ENCODE results near the gene GGT1. TPM values are rescaled to one million over a fixed set of nuclear protein-coding genes. Genes with fewer than 3 reads are reported as not detected.
"Not testable (repeated sequence)": the region's sequence is repeated elsewhere in the genome, so short reads cannot be mapped to it uniquely, and the experiment has no call there.

The GGT1 gene
- total and polyA plus RNA-seq, 2 of the 8 experiments (the other 6 are each of a cell fraction or from before 2014, with no cell fraction given): 14.4 to 29.2 TPM

GRCh38 chr22:24644409-24644808 is 41.4 kb downstream of the GGT1 start:
- H3K23me2 ChIP-seq (ENCODE audit: low read depth, low read length); H3K79me1 ChIP-seq (ENCODE audit: low read depth, low read length); H4K91ac ChIP-seq (replicated peaks; ENCODE audit: insufficient read length, low read length); H2BK120ac ChIP-seq (replicated peaks; ENCODE audit: low read depth, low read length); H2BK5ac ChIP-seq (ENCODE audit: low read depth, low read length); H3K27me3 ChIP-seq (replicated peaks in 1 of 4; ENCODE audit: control insufficient read depth in 3 of 4, extremely low read depth in 1 of 4, insufficient read depth in 3 of 4, low read length in 3 of 4); H3K56ac ChIP-seq (replicated peaks; ENCODE audit: insufficient read length, low read depth, low read length); H3K36me3 ChIP-seq (ENCODE audit: control insufficient read depth in 2 of 4, insufficient read depth in 4 of 4, low read length in 3 of 4); H2BK12ac ChIP-seq (ENCODE audit: low read depth, low read length); H2AK5ac ChIP-seq (ENCODE audit: low read depth, low read length); H3K18ac ChIP-seq (ENCODE audit: extremely low read depth, low read length); DNase-seq (ENCODE audit: low read depth in 1 of 2, low spot score in 2 of 2); H3K23ac ChIP-seq (ENCODE audit: insufficient read length); H3K4me3 ChIP-seq (ENCODE audit: extremely low read depth in 1 of 4, insufficient read depth in 2 of 4, low read depth in 3 of 4, low read length in 4 of 4); H3K27ac ChIP-seq (ENCODE audit: low read depth, low read length); FAIRE-seq; H3K4ac ChIP-seq (replicated peaks; ENCODE audit: insufficient read length, low read depth, low read length); H3K14ac ChIP-seq (ENCODE audit: insufficient read length); H3K9ac ChIP-seq (replicated peaks in 1 of 4; ENCODE audit: extremely low read depth in 1 of 4, low read depth in 3 of 4, low read length in 3 of 4); H3K79me2 ChIP-seq (ENCODE audit: control insufficient read depth in 1 of 2, insufficient read depth in 2 of 2, low read length in 2 of 2); CTCF ChIA-PET (ENCODE audit: partially characterized antibody); H4K5ac ChIP-seq (ENCODE audit: insufficient read length, low read depth, low read length); H4K8ac ChIP-seq (ENCODE audit: extremely low read depth, insufficient read depth, low read length); H3K9me3 ChIP-seq (ENCODE audit: insufficient read depth in 2 of 2, low read depth in 1 of 2, low read length in 1 of 2); H4K20me1 ChIP-seq (replicated peaks in 1 of 2; ENCODE audit: control insufficient read depth in 1 of 2, insufficient read depth in 2 of 2, low read length in 2 of 2); POLR2A ChIA-PET (ENCODE audit: partially characterized antibody); H3K4me1 ChIP-seq (replicated peaks in 1 of 4; ENCODE audit: control insufficient read depth in 3 of 4, insufficient read depth in 4 of 4, low read length in 3 of 4); H2BK20ac ChIP-seq (ENCODE audit: low read length); H3K4me2 ChIP-seq (ENCODE audit: insufficient read depth in 1 of 2, low read depth in 2 of 2, low read length in 2 of 2); H2AFZ ChIP-seq (ENCODE audit: low read length); H2BK15ac ChIP-seq (ENCODE audit: low read length): not testable (repeated sequence)
- 95% methylated on average over 3 of the region's 11 CpGs; no CpG with 5 or more reads in 1 of the 2 experiments for whole genome bisulfite sequencing, 2 experiments (ENCODE audit: extremely low coverage in 1 of 2, insufficient coverage in 1 of 2, insufficient read length in 1 of 2, insufficient replicate concordance in 2 of 2, low coverage in 1 of 2, low lambda C conversion rate in 2 of 2, missing lambda C conversion rate in 1 of 2)

Measured in H1 (cell line).